K562 (cell line): ENCODE results near the gene RNASEH2C. TPM values are rescaled to one million over a fixed set of nuclear protein-coding genes. Genes with fewer than 3 reads are reported as not detected.

ENCODE experiments used
- DIDO1 ChIP-seq: fragments of 450-650 bp; IDR thresholded peaks from 2 replicates; pipeline ENCODE4 v1.6.1; 2016; ENCODE audit warnings: low read depth, missing biosample characterization, missing genetic modification characterization
- FIP1L1 ChIP-seq: fragments of 200-400 bp; formaldehyde crosslinking; IDR thresholded peaks from 2 replicates; pipeline ENCODE4 v1.6.1; 2018; ENCODE audit warnings: mild to moderate bottlenecking, low read depth, low read length; ENCODE audit not compliant: poor library complexity, severe bottlenecking
- SIN3A ChIP-seq, 2 experiments: fragments of 150-350 bp in 1 of 2; IDR thresholded peaks; 2 replicates each; pipeline ENCODE4 v1.6.1; 2011 to 2016; ENCODE audit warnings: borderline replicate concordance in 2 of 2, low read depth in 2 of 2, low read length in 2 of 2, mild to moderate bottlenecking in 2 of 2, moderate library complexity in 2 of 2; ENCODE audit not compliant: control insufficient read depth in 1 of 2
- SMAD1 ChIP-seq: fragments of 150-350 bp; IDR thresholded peaks from 2 replicates; pipeline ENCODE4 v1.6.1; 2014; ENCODE audit warnings: low read length, low read depth; ENCODE audit not compliant: partially characterized antibody
- ZNF197 ChIP-seq: fragments of 200-800 bp; sonication (Bioruptor generic); IDR thresholded peaks from 2 replicates; pipeline ENCODE4 v1.6.1; 2016; ENCODE audit warnings: low read depth, missing genetic modification characterization, missing compliant biosample characterization
- polyA plus RNA-seq, 8 experiments: library from polyadenylated mRNA; depleted of rRNA in 4 of 8; stranded (reverse) in 5 of 8; unstranded in 3 of 8; fragments of >200 nt; fragmentation: Nextera tagmentation in 2 of 8; fragmentation: Illumina TruSeq in 1 of 8; extraction: Ambion mirVana in 2 of 8; extraction: Trizol in 1 of 8; gene quantifications; 2 replicates each; pipeline versions ENCODE4 v1.2.1 to v1.2.3, GENCODE V29; 2011 to 2014; ENCODE audit warnings: inconsistent platforms in 1 of 8, missing spikeins in 1 of 8
- total RNA-seq, 7 experiments: library from RNA; depleted of rRNA in 6 of 7; stranded (reverse); fragments of >200 nt in 6 of 7; fragmentation: Illumina TruSeq in 2 of 7; extraction: Trizol in 2 of 7; gene quantifications; 2 replicates each; pipeline versions ENCODE4 v1.2.1 to v1.2.3, GENCODE V29; 2011 to 2021; ENCODE audit warnings: low replicate concordance in 1 of 7
- TF ChIP-seq, protein P1 (sequence below): IDR thresholded peaks from 2 replicates; pipeline ENCODE4 v1.6.1; 2014; ENCODE audit warnings: antibody characterized with exemption

The RNASEH2C gene
- total and polyA plus RNA-seq, 9 of the 15 experiments (the other 6 are each of a cell fraction or from before 2014, with no cell fraction given) = 5.4 to 78.2 (median 15.6) TPM

DNA sequence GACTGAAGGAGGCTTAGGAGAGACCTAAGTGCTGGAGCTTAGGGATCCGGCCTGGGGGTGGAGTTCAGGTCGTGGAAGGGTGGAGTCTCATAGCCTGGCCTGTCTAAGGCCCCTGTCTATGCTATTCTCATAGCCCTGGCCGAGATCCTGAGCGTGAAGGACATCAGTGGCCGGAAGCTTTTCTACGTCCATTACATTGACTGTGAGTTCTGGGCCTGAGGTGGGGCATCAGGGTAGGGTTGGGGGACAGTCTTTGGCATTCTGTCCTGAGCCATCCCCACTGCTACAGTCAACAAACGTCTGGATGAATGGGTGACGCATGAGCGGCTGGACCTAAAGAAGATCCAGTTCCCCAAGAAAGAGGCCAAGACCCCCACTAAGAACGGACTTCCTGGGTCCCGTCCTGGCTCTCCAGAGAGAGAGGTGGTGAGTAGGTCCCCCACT, 7.9 kb downstream of the RNASEH2C start (continued):
- TF ChIP-seq, protein P1, sequence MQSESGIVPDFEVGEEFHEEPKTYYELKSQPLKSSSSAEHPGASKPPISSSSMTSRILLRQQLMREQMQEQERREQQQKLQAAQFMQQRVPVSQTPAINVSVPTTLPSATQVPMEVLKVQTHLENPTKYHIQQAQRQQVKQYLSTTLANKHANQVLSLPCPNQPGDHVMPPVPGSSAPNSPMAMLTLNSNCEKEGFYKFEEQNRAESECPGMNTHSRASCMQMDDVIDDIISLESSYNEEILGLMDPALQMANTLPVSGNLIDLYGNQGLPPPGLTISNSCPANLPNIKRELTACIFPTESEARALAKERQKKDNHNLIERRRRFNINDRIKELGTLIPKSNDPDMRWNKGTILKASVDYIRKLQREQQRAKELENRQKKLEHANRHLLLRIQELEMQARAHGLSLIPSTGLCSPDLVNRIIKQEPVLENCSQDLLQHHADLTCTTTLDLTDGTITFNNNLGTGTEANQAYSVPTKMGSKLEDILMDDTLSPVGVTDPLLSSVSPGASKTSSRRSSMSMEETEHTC = no peak
- peak in 1 of 2 experiments; percentile 29; a peak in 1 of 4 replicates for TF ChIP-seq SIN3A (IDR thresholded peaks at IDR 0.05; ENCODE audit: borderline replicate concordance in 2 of 2, control insufficient read depth in 1 of 2, low read depth in 2 of 2, low read length in 2 of 2)
- no peak for TF ChIP-seq ZNF197 (CRISPR knock-in tag)
- no peak for TF ChIP-seq FIP1L1
- TF ChIP-seq SMAD1 = no peak
- TF ChIP-seq DIDO1 (tag) = no peak
